ENCODE measurements around the gene LEMD2.

DNA sequence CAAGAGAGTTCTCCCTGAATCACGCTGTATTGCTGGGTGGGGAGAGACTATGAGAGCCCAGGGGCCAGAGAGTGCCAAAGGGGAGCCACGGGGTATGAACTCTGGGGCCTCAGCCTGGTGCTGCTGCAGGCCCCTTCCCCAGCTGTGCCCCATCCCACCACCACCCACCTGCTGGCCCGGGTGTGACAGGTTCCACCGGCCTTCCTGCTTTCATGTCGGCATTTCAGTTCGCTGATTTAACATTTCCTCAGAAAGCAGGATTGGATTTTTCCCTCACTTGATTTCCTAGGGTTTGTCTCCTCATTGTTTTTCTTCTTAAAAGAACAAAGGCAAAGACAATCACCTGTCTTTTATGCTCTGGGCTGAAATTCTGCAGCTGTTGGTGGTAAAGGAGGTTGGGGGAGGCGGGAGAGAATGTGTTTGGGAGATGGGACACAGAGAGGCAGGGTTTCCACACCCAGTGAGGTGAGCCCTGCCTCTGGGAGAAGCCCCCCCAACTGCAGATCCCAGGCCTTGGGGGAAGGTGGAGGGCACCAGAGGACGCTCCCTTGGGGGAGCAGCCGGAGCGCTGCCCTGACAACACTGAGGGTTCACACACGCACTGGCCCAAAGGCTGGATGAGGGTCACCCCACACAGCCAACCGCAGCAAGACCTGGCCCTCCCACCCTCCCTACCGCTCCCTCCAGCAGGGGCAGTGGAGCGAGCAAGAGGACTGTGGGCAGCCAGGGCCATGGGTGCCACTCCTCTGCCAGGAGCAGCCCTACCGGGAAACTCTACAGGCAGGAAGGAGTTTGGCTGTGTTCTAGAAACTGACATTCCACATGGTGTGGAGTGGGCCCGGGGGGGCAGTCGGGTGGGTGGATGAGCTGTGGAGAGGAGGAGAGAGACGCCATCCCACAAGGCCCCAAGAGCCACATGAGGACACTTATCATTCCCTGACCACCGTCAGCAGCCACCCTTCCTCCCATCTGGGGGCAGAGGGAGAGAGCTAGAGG, 25.4 kb upstream of the LEMD2 start:
- TF ChIP-seq CTCF (IDR thresholded peaks at IDR 0.05 in 8 of 11, conservative IDR thresholded peaks at IDR 0.05 in 3 of 11), result no peak
- TF ChIP-seq POLR2AphosphoS5 (IDR thresholded peaks at IDR 0.05), result no peak
- TF ChIP-seq POLR2A (IDR thresholded peaks at IDR 0.05), result no peak
